ENCODE measurements around the gene JSRP1.
"Not testable (repeated sequence)": the region's sequence is repeated elsewhere in the genome, so short reads cannot be mapped to it uniquely, and the experiment has no call there.

JSRP1 gene

GRCh38 chr19:2282062-2282861 is 26.0 kb upstream of the JSRP1 start, which contains the start of gene PEAK3:
PEAK3 (minus strand) TSS chr19:2282175; CDS start chr19:2280931, 1,244 bp downstream.
- peak; percentile 80 to 87 (median 80) for DNase-seq

- DNase-seq, result not testable (repeated sequence)
These were observed 25.2 kb upstream of the JSRP1 start for GRCh38 chr19:2281265-2282061.

GRCh38 chr19:2280633-2281264 is 24.5 kb upstream of the JSRP1 start:
- no peak for DNase-seq

DNA sequence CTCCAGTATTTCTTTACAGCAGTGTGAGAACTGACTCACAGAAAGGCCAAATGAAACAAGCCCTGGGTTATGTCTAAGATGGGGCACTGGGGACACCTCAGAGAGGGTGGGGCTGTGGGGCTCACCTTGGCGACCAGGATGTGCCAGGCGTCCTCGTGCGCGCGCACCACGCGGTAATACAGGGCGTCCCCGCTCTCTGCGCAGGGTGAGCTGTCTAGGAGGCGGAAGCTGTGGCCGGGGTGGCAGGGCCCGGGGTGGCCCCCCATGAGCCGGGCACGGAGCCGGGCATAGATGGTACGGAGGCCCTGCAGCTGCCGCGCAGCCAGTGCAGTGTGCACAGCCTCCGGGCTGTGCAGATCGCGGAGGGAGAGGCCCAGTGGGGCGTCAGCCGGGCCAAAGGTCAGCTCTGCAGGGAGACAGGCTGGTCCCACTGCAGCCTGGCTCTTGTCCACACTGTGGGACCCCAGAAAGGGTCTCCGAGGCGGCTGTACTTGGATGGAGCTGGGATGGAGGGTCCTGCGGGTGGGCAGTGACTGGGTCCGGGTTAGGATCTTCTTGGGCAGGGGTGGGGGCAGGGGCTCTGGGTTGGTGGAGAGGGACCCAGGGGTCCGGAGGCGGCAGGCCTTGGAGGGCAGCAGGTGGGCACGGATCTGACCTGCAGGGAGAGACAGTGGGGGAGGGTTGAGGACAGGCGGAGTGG is 22.4 kb upstream of the JSRP1 start:
- DNase-seq, result no peak

DNA sequence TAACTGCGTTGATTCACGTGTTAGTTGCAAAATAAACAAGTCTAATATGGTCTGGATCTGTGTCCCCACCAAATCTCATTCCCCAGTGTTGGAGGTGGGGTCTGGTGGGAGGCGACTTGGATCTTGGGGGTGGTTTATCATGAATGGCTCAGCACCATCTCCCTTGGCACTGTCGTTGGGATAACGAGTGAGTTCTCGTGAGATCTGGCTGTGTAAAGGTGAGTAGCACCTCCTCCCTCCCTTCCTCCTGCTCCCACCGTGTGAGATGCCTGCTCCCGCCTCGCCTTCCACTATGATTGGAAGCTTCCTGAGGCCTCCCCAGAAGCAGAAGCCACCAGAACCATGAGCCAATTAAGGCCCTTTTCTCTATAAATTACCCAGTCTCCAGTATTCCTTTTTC is 20.9 kb upstream of the JSRP1 start:
- no peak for DNase-seq

DNA sequence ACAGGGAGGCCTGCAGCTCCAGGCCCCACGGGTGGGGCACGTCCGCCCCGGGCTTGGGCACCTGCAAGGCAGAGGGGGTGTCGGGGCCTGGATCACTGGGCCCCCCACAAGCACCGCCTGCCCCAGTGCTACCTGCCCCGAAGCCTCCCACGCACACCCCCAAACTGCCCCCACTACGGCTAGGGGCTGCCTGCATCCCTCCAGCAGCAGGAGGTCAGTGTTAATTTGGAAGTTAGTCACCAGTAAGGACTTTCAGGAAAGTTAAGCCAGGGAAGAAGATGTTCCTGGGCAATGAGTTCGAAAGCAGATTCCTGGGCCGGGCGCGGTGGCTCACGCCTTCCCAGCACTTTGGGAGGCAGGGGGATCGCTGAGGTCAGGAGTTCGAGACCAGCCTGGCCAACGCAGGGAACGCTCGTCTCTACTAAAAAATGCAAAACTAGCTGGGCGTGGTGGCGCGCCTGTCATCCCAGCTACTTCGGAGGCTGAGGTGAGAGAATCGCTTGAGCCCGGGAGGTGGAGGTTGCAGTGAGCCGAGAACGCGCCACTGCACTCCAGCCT is 20.3 kb upstream of the JSRP1 start:
- no peak for DNase-seq

DNA sequence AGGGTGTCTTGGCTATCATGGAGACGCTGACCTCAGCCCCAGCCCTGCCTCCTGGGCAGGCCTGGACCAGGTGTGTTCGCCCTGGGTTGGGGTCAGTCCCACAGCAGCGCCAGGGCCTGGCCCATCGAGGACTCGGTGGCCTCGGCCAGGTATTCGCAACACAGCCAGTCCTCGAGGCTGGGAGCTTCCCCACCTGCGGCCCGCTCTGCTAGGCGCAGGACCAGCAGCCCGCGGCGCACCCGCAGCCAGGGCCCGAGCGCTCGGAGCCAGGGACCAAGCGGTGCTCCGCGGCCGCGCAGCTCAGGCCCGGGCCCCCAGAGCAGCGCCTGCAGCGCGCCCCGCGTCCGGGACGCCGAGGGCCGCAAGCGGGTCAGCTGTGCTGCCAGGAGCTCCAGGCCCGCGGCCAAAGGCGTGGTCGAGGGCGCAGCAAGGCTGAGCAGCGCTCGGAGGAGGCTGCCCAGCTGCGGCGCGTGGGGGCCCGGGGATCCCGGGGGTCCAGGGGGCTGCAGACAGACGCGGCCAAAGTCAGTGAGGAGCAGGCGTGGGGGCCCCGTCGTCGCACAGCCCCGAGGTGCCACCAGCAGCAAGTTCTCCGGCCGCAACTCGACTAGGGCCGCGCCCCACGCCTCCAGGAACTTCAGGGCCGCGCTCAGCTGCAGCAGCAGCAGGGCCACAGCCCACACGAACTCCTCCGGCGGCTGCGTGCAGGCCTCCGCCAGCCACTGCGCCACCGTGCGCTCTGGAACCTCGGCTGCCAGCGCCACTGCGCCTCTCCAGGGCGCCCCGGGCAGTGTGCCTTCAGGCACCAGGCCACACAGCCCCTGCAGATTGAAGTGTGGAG is 19.6 kb upstream of the JSRP1 start:
- no peak for DNase-seq

DNA sequence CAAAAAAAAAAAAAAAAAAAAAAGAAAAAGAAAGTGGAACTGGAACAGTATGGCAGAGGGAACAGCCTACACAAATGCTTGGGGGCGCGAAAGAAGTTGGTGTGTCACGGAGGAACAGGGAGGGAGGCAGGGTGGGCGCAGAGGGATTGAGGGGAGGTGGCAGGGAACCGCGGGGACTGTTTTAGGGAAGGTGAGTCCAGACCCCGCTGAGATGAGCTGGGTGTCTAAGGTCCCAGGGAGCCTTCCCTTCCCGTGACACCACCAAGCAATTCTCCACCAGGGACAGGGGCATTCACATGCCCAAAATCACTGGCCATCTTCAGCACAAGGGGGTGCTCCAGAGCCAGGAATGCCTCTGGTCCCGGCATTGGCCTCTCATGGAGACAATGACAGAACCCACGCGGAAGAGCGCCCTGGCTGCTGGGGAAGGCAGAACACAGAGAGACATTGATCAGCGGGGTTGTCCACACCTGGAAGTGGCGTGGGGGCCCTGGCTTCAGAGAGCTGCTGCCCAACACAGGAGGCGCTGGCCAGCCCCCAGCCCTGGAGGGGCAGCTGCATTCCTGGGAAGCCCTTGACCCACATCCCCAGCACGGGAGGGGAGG is 18.8 kb upstream of the JSRP1 start:
- DNase-seq, result peak; percentile 85 to 89 (median 87)

DNA sequence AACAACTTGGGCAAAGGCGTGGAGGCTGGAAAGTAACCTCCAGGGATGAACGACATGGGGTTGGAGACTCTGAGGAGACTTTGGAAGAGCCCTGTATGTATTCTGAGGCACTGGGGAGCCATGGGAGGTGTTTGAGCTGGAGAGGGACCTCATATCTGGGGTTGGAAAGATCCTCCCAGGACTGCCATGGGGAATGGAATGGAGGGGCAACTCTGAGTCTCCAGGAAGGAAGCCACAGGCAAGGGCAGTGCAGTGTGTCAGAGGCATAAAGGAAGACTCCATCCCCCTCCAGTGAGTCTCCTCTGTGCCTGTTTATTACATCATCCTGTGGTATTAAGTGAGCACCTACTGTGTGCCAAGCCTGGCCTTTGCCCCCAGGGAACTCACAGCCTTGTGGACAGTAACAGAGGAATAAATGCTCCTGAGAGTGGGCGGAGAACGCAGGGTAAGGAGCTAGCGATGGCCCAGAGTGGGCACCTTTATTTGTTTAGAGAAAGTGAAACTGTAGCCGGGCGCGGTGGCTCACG is 18.0 kb upstream of the JSRP1 start:
- DNase-seq, result no peak

DNA sequence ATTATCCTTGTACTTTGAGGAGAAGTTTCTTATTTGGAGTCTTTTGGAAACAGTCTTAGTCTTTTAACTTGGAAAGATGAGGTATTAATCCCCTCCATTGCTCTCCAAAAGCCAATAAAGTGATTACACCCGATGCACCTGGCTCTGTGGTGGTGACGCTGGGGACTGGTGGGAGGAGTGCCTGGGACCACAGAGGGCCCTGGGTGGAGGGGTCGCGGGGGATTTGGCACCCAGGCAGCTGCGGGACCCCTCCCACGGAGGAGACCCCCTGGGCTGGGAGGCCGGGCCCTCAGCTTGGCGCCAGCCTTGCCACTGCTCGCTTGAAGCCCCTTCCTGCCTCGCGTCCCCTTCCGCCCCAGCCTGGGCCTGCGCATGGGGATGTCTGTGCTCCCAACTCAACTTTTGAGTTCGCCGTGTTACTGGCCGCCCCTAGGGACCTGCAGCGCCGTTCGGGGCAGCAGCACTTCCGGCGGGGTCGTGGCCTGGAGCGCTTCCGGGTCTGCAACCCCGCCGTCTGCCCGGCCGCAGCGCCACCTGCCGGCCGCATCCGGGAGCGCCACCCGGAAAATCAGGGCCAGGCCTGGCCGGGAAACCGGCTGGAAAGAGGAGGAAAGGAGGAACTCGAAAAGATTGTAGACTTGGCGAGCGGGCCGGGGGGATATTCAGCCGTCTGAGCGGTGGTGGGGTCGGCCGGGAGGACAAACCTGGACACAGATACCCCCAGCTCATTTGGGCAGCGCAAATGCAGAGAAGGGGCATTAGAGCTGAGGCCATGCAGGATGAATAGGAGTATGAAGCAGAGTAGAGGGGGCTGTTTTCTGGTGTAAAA is 17.4 kb upstream of the JSRP1 start:
- peak; percentile 80 to 87 (median 84) for DNase-seq

GRCh38 chr19:2271234-2272103 is 15.3 kb upstream of the JSRP1 start:
- peak; percentile 74 to 80 (median 74) for DNase-seq

DNA sequence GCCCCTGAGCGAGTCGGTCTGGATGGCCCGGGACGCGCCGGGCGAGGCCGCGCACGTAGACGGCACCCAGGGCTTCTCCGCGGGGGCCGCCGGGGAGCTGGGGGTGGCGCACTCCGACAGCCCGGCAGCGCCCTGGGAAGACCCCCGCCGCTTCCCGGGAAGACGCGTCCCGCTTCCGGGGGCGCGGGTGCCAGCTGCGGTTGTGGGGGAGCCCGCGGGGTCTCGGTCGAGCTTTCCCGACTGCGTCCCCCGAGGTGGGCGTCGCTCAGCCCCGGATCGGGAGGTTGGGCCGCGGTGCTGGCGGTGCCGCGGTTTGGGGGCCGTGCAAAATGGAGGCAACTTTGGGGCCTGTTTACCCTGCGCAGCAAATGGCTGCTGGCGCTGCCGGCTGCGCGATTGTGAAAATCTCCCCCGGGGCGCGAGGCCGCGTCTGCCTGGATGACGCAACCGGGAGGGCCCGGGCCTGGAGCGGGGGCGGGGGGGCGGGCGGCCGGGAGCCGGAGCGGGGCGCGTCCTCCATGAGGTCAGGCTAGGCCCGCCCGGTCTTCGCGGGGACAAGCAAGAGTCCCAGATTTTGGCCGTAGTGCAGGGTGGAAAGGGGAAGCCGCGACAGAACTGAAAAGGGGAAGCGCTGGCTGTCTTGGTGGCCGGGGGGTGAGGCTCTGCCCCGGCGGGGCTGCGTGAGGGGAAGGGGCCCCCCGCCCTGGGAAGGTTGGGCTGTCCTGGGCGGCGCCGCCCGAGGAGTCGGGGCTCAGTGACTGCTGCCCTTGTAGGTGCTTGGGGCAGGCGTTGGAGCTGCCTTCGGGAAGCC is 14.4 kb upstream of the JSRP1 start:
- peak; percentile 98 to 99 (median 98) for DNase-seq

DNA sequence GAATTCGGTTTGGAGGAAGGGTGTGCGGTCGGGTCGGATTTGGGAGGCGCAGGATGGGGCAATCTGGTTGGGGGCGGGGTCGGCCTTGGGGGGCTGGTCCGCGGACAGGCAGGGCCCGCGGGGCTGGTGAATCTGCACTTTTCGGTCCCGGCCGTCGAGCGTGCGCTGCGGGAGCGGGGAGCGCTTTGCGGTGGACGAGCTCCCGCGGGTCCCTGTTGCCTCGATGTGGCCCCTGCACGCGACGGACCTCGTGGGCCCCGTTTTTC is 13.9 kb upstream of the JSRP1 start:
- peak in 2 of 3 donors; percentile 33 to 60 for DNase-seq

DNA sequence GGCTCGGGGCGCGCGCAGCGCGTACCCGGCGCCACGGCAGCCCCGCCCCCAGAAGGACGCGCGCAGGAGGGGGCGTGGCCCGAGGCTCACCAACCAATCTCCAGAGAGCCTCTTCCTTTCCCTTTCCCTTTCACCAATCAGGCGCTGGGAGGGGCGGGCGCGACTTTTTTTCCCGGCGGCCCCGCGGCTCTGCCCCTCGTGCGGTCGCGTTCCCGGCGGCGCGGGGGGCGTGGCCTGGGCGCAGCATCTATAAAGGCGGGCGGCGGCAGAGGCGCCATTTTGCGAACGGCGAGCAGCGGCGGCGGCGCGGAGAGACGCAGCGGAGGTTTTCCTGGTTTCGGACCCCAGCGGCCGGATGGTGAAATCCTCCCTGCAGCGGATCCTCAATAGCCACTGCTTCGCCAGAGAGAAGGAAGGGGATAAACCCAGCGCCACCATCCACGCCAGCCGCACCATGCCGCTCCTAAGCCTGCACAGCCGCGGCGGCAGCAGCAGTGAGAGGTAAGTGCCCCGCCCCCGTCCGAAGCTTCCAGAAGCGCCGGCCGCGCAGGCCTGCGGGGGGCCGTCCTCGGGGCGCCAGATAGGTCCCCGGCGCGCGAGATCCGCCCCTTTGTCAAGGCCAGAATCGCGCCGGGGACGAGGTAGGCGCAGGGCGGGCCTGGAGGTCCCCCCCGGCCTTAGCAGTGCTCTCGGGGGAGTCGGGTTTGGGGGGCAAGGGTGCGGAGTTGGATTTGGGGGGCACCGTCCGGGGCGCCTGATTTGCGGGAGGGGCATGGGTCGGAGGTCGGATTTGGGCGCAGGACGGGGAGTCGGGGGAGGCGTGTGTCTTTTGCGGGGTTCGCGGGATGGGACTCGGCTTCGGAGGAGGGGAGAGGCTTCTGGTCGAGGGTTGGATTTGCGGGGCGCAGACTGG is 13.3 kb upstream of the JSRP1 start:
- DNase-seq, result peak; percentile 98

DNA sequence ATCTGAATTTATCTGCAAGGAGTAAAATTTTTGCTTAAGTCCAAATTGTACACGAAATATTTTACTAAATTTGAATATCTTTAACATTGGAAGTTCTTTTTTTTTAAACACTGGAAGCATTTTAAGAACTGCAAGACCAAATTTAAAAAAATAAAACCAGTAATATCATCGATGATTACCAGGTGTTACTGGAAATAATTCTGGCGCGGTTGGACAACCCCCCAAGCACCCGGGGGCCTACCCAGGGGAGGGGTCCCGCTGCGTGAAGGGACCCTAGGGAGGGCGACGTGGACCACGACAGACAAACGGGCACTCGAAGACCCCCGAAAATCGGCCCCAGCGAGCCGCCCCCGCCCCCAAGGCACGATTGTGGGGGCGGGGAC is 12.6 kb upstream of the JSRP1 start:
- no peak for DNase-seq

GRCh38 chr19:2268480-2268830 is 12.2 kb upstream of the JSRP1 start:
- no peak for DNase-seq
